H1 (cell line): ENCODE data around the gene EWSR1. TPM values are rescaled to one million over a fixed set of nuclear protein-coding genes. Genes with fewer than 3 reads are reported as not detected.

Experiments
- KDM1A ChIP-seq: fragments of 200-600, 300-600 bp; sonication (generic); IDR thresholded peaks from 2 replicates; pipeline ENCODE4 v1.7.1; 2016; ENCODE audit warnings: mild to moderate bottlenecking, low read length, borderline replicate concordance
- NANOG ChIP-seq: IDR thresholded peaks from 2 replicates; pipeline ENCODE4 v1.6.1; 2011; ENCODE audit warnings: low read length, low read depth, mild to moderate bottlenecking, inconsistent platforms; ENCODE audit not compliant: insufficient read depth, poor library complexity, severe bottlenecking
- YY1 ChIP-seq: IDR thresholded peaks from 2 replicates; pipeline ENCODE4 v1.6.1; 2011; ENCODE audit warnings: low read depth, mild to moderate bottlenecking, low read length
- polyA plus RNA-seq, 7 experiments: library from polyadenylated mRNA; depleted of rRNA in 3 of 7; stranded (reverse) in 5 of 7; unstranded in 2 of 7; fragments of >200 nt in 5 of 7; fragments of 200-250 nt in 2 of 7; gene quantifications; 1 replicate in 5 of 7; 2 replicates in 1 of 7; 4 replicates in 1 of 7; pipeline versions ENCODE4 v1.2.1 to v1.2.3, GENCODE V29; 2011 to 2013; ENCODE audit warnings: missing spikeins in 2 of 7, mixed read lengths in 2 of 7
- total RNA-seq: library from RNA; stranded (reverse); fragmentation: NEBNext Ultra II Directional; extraction: Animal tissue kit (Norgen Biotek cat#: 25700); gene quantifications from 2 replicates; pipeline ENCODE4 v1.2.1, GENCODE V29; 2021

EWSR1 gene
- total and polyA plus RNA-seq, 2 of the 8 experiments (the other 6 are each of a cell fraction or from before 2014, with no cell fraction given), result 387 to 930 TPM

GRCh38 chr22:29305836-29306174, 37.7 kb downstream of the EWSR1 start (continued):
- TF ChIP-seq NANOG (no peak), KDM1A (no peak), YY1 (no peak)
